Measurements from ENCODE around the gene INTS4. TPM values are rescaled to one million over a fixed set of nuclear protein-coding genes. Genes with fewer than 3 reads are reported as not detected.

The INTS4 gene
- total RNA-seq, 1 donor from 2014 or later, result 59.2 TPM

Other genes starting within 250 kb of the INTS4 start
- 56.8 and 60.1 TPM in 2 replicates for gene RSF1, start 173.9 kb downstream of the INTS4 start, total RNA-seq
- 5.3 and 5.9 TPM in 2 replicates for gene AAMDC, start 173.5 kb downstream of the INTS4 start, total RNA-seq
- gene KCTD14, start 28.6 kb upstream of the INTS4 start, total RNA-seq, result 0.49 and 0.80 TPM in 2 replicates
- gene THRSP, start 69.2 kb upstream of the INTS4 start, total RNA-seq, result not detected in 2 replicates
- 194 and 204 TPM in 2 replicates for gene NDUFC2, start 85.2 kb upstream of the INTS4 start, total RNA-seq
- gene ALG8, start 145.0 kb upstream of the INTS4 start, total RNA-seq, result 55.6 and 56.1 TPM in 2 replicates
- gene KCTD21, start 194.0 kb upstream of the INTS4 start, total RNA-seq, result 13.5 and 14.1 TPM in 2 replicates
- 19.3 and 20.9 TPM in 2 replicates for gene USP35, start 194.3 kb upstream of the INTS4 start, total RNA-seq